T-helper 1 cell treated with Interleukin-12 subunit alpha and Interleukin-12 subunit beta and Interleukin-4 antibody, amounts not matched to agents 30 μg/mL and 1 μg/mL, for 36 hours (primary cell): Measurements from ENCODE around the gene SRSF3.
A peak's percentile ranks its signal among the peaks of the same experiment; 100 is the strongest.
"Not testable (repeated sequence)": the region's sequence is repeated elsewhere in the genome, so short reads cannot be mapped to it uniquely, and the experiment has no call there.

ENCODE experiments used
- H3K27ac Mint-ChIP-seq: one replicate; pipeline ENCODE4 v1.8.0; 2021; ENCODE audit warnings: mild to moderate bottlenecking, mixed read lengths
- H3K27me3 Mint-ChIP-seq: one replicate; pipeline ENCODE4 v1.8.0; 2021; ENCODE audit warnings: low read depth, mixed read lengths
- H3K36me3 Mint-ChIP-seq: one replicate; pipeline ENCODE4 v1.8.0; 2021; ENCODE audit warnings: low read depth, mixed read lengths
- H3K4me1 Mint-ChIP-seq: one replicate; pipeline ENCODE4 v1.8.0; 2021; ENCODE audit warnings: low read depth, mixed read lengths
- H3K4me3 Mint-ChIP-seq: one replicate; pipeline ENCODE4 v1.8.0; 2021; ENCODE audit warnings: mild to moderate bottlenecking, moderate library complexity, mixed read lengths
- H3K9me3 Mint-ChIP-seq: one replicate; pipeline ENCODE4 v1.8.0; 2021; ENCODE audit warnings: mixed read lengths

SRSF3 gene

DNA sequence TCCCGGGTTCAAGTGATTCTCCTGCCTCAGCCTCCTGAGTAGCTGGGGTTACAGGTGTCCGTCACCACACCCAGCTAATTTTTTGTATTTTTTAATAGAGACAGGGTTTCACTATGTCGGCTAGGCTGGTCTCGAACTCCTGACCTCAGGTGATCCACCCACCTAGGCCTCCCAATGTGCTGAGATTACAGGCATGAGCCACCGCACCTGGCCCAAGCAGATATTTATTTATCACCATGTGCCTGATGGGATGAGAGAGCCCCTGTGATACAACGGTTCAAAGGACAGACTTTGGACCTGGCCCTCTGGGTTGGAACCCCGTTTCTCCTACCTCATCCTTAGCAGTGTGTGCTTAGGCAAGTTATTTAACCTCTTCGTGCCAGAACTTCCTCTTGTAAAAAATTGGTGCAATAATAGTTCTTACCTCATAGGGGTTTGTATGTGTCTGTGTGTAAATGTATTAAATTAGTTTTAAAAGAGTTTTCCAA lies 27.7 kb upstream of the SRSF3 start:
- no peaks in the 10 kb centered on the region for H3K36me3 Mint-ChIP-seq
- H3K27ac Mint-ChIP-seq = no peak overlapping the region
- no peaks in the 10 kb centered on the region for H3K4me1 Mint-ChIP-seq
- H3K9me3 Mint-ChIP-seq = no peaks in the 10 kb centered on the region
- no peak overlapping the region for H3K4me3 Mint-ChIP-seq
- peaks cover 18% of the 10 kb centered on the region for H3K27me3 Mint-ChIP-seq

- Mint-ChIP-seq H3K36me3 (no peaks in the 10 kb centered on the region), H3K4me3 (no peak overlapping the region), H3K27ac (no peak overlapping the region), H3K4me1 (no peaks in the 10 kb centered on the region), H3K27me3 (no peaks in the 10 kb centered on the region), H3K9me3 (peaks cover 5% of the 10 kb centered on the region)
Observed at GRCh38 chr6:36570264-36570663, 23.9 kb upstream of the SRSF3 start.

DNA sequence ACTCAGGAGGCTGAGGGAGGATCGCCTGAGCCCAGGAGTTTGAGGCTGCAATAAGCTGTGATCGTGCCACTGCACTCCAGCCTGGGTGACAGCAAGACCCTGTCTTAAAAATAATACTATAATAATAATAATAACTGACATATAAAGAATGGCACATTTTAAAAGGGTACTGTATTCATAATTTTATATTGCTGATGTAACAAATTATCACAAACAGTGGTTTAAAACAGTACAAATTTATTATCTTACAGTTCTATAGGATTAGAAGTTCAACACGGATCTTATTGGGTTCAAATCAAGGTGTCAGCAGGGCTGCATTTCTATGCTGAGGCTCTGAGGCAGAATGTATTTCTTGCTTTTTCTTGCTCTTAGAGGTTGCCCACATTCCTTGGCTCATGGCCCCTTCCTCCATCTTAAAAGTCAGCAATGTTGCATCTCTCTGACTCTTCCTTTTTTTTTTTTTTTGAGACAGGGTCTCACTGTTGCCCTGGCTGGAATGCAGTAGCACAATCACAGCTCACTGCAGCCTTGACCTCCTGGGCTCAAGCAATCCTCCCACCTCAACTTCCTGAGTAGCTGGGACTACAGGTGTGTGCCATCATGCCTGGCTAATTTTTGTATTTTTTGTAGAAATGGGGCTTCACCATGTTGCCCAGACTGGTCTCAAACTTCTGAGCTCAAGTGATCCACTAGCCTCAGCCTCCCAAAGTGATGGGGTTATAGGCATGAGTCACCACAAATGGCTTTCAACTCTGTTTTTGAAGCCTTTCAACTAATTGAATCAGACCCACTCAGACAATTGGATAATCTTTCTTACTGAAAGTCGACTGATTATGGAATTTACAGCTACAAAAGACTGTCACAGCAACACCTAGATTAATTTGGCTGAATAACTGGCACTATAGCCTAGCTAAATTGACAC lies 22.8 kb upstream of the SRSF3 start:
- H3K4me1 Mint-ChIP-seq = no peaks in the 10 kb centered on the region
- no peaks in the 10 kb centered on the region for H3K27me3 Mint-ChIP-seq
- peaks cover 5% of the 10 kb centered on the region for H3K9me3 Mint-ChIP-seq
- H3K36me3 Mint-ChIP-seq = no peaks in the 10 kb centered on the region
- H3K27ac Mint-ChIP-seq = no peak overlapping the region
- H3K4me3 Mint-ChIP-seq = no peak overlapping the region

GRCh38 chr6:36572353-36573311 lies 21.5 kb upstream of the SRSF3 start:
- H3K9me3 Mint-ChIP-seq, H3K4me1 Mint-ChIP-seq, H3K36me3 Mint-ChIP-seq, H3K27me3 Mint-ChIP-seq, H3K27ac Mint-ChIP-seq, H3K4me3 Mint-ChIP-seq: not testable (repeated sequence)

DNA sequence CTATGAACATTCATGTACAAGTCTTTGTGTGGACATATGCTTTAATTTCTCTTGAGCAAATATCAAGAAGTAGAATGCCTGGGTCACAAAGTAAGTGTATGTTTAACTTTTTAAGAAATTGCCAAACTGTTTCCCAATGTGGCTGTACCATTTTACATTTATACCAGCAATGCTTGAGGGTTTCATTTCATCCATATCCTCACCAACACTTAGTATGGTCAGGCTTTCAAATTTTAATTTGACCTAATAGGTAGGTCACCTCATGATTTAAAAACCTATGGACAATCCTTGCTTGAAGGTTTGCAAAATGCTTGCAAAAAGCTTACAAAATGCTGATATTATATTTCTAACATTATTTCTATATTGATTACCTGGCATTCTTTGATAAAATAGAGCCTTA lies 19.5 kb upstream of the SRSF3 start:
- H3K36me3 Mint-ChIP-seq = no peaks in the 10 kb centered on the region

DNA sequence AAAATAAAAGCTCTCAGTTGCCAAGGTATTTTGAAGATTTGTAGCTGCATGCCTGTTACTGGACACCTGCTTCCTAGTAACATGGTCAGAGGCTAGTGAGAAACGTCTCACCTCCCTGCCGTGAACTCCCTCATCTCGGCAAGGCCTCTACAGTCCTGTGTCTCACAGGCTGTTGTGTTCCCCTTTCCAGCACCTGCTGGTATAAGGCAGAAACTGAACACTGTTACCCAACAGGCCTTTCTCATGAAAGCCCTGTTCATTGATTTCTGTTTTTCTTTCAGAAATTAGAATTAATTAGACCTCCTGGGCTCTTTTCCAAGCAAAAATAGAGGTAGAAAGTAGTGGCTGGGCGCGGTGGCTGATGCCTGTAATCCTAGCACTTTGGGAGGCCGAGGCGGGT lies 17.6 kb upstream of the SRSF3 start:
- Mint-ChIP-seq H3K4me3 (no peak overlapping the region), H3K9me3 (peaks cover 5% of the 10 kb centered on the region), H3K27ac (no peak overlapping the region), H3K36me3 (no peaks in the 10 kb centered on the region), H3K27me3 (no peaks in the 10 kb centered on the region), H3K4me1 (peaks cover 7% of the 10 kb centered on the region)

More for the DNA sequence above, 19.5 kb upstream of the SRSF3 start:
- Mint-ChIP-seq H3K9me3 (peaks cover 5% of the 10 kb centered on the region), H3K4me1 (peaks cover 4% of the 10 kb centered on the region), H3K4me3 (no peak overlapping the region), H3K27me3 (no peaks in the 10 kb centered on the region), H3K27ac (no peak overlapping the region)

- peaks cover 5% of the 10 kb centered on the region for H3K9me3 Mint-ChIP-seq
- H3K4me1 Mint-ChIP-seq = peaks cover 7% of the 10 kb centered on the region
- H3K4me3 Mint-ChIP-seq = no peak overlapping the region
- H3K27ac Mint-ChIP-seq = no peak overlapping the region
- no peaks in the 10 kb centered on the region for H3K27me3 Mint-ChIP-seq
- no peaks in the 10 kb centered on the region for H3K36me3 Mint-ChIP-seq
Observed at GRCh38 chr6:36577301-36577700, 16.9 kb upstream of the SRSF3 start.

GRCh38 chr6:36578030-36578429 lies 16.1 kb upstream of the SRSF3 start:
- Mint-ChIP-seq H3K4me1 (peaks cover 7% of the 10 kb centered on the region), H3K4me3 (no peak overlapping the region), H3K27me3 (no peaks in the 10 kb centered on the region), H3K27ac (peak overlapping the region; percentile 2), H3K36me3 (no peaks in the 10 kb centered on the region), H3K9me3 (peaks cover 5% of the 10 kb centered on the region)

DNA sequence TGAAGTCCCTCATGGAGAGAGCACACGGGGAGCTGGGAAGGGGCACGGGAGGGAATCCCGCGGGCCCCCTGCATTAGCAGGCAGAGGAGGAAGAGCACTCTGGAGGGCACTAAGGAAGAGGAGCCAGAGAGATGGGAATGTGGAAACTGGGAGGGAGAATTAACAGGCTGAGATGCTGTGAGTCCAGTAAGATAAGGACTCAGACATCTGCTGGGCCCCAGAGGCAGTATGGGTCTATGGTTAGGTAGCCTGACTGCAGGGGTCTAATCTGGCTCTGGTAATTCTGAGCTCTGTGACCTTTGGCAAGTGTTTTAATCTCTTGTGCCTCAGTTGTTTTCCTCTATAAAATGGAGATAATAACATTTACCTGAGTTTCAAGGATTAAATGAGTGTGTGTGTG lies 15.7 kb upstream of the SRSF3 start:
- Mint-ChIP-seq H3K4me1 (peaks cover 7% of the 10 kb centered on the region), H3K27me3 (no peaks in the 10 kb centered on the region), H3K27ac (no peak overlapping the region), H3K9me3 (peaks cover 5% of the 10 kb centered on the region), H3K4me3 (no peak overlapping the region), H3K36me3 (no peaks in the 10 kb centered on the region)

DNA sequence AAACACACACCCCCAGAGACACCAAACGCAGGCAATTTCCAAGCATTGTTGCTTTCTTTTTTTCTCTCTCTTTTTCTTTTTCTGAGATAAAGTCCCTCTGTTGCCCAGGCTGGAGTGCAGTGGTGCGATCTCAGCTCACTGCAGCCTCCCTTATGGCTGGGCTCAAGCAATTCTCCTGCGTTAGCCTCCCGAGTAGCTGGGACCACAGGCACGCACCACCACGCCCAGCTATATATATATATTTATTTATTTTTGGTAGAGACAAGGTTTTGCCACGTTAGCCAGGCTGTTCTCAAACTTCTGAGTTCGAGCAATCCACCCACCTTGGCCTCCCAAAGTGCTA lies 14.0 kb upstream of the SRSF3 start:
- Mint-ChIP-seq H3K27ac (no peak overlapping the region), H3K4me3 (no peak overlapping the region), H3K36me3 (no peaks in the 10 kb centered on the region), H3K9me3 (no peaks in the 10 kb centered on the region), H3K4me1 (peaks cover 7% of the 10 kb centered on the region), H3K27me3 (no peaks in the 10 kb centered on the region)

DNA sequence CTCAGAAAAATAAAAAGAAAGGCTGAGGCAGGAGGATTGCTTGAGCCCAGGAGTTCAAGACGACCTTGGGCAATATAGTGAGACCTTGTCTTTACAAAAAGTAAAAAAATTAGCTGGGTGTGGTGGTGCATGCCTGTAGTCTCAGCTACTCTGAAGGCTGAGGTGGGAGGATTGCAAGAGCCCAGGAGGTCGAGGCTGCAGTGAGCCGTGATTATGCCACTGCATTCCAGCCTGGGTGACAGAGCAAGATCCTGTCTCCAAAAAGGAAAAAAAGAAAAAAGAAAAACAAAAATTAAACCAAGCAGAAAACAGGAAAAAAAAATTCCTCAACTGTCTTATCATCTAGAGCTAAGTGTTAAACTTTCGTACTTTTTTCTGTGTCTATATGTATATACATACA lies 12.4 kb upstream of the SRSF3 start:
- no peaks in the 10 kb centered on the region for H3K9me3 Mint-ChIP-seq
- no peaks in the 10 kb centered on the region for H3K36me3 Mint-ChIP-seq
- H3K27ac Mint-ChIP-seq = no peak overlapping the region
- H3K4me1 Mint-ChIP-seq = peaks cover 7% of the 10 kb centered on the region
- peaks cover 2% of the 10 kb centered on the region for H3K27me3 Mint-ChIP-seq
- no peak overlapping the region for H3K4me3 Mint-ChIP-seq

GRCh38 chr6:36586606-36587005 lies 7.6 kb upstream of the SRSF3 start:
- no peaks in the 10 kb centered on the region for H3K9me3 Mint-ChIP-seq
- peaks cover 3% of the 10 kb centered on the region for H3K27me3 Mint-ChIP-seq
- H3K4me3 Mint-ChIP-seq = no peak overlapping the region
- H3K27ac Mint-ChIP-seq = no peak overlapping the region
- no peaks in the 10 kb centered on the region for H3K36me3 Mint-ChIP-seq
- H3K4me1 Mint-ChIP-seq = no peaks in the 10 kb centered on the region

DNA sequence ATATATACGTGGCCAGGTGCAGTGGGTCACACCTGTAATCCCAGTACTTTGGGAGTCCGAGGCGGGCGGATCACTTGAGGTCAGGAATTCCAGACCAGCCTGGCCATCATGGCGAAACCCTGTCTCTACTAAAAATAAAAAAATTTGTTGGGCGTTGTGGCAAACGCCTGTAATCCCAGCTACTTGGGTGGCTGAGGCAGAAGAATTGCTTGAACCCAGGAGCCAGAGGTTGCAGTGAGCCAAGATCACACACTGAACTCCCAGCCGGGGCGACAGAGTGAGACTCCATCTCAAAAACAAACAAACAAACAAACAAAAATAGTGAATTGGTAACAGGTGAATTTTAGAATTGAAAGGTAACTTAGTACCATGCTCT lies 5.1 kb upstream of the SRSF3 start:
- H3K36me3 Mint-ChIP-seq, H3K9me3 Mint-ChIP-seq, H3K4me3 Mint-ChIP-seq, H3K4me1 Mint-ChIP-seq, H3K27me3 Mint-ChIP-seq, H3K27ac Mint-ChIP-seq: not testable (repeated sequence)

DNA sequence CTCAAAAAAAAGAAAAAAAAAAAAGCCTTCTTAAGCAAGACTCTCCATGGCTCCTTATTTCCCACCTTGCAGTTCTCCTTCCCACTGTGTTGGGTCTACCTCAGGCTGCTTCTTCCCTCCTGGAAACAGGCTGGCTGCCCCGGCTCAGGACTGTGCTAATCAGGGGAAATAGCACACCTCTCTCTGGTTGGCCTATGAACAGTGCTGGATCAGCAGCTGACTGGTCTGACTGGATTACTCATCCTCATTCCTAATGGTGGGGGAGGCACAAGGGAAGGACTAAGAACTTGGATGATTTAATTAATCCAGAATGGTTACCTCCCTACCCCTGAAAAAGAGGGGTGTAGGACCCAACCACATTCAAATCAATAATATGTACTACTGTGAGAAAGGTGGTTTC lies 3.9 kb upstream of the SRSF3 start:
- Mint-ChIP-seq H3K4me1 (peaks cover 9% of the 10 kb centered on the region), H3K9me3 (no peaks in the 10 kb centered on the region), H3K27me3 (peaks cover 7% of the 10 kb centered on the region), H3K36me3 (peaks cover 10% of the 10 kb centered on the region), H3K4me3 (no peak overlapping the region), H3K27ac (no peak overlapping the region)

DNA sequence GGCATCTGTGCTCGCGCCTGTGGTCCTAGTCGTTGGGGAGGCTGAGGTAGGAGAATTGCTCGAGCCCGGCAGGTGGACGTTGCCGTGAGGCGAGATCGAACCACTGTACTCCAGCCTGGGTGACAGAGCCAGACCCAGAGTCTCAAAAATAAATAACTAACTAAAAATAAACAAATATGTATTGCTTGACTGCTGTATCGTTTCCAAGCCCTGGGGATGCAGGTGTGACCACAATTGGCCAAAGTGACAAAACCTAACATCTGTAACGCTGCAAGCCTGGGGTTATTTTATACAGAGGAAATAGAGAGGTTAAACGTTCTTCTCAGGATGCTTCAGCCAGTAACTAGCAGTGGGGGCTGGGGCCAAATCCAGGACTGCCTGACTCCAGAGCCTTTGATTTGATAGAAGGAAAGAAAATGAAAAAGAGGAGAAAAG lies 1.9 kb upstream of the SRSF3 start:
- Mint-ChIP-seq H3K4me1 (peaks cover 16% of the 10 kb centered on the region), H3K9me3 (no peaks in the 10 kb centered on the region), H3K4me3 (peak overlapping the region; percentile 83), H3K27me3 (peaks cover 4% of the 10 kb centered on the region), H3K27ac (peak overlapping the region; percentile 91), H3K36me3 (peaks cover 30% of the 10 kb centered on the region)
